Uterus (tissue), 2 donors: ENCODE data around the gene CREB1.

Source experiments
- CTCF ChIP-seq, 4 experiments: fragments of 200-600 bp in 2 of 4; fragments of 450-650 bp in 2 of 4; sonication (generic) in 2 of 4; IDR thresholded peaks; one replicate each; pipeline ENCODE4 v1.5.1; 2016 to 2019; ENCODE audit warnings: antibody characterized with exemption in 4 of 4, mild to moderate bottlenecking in 2 of 4, moderate library complexity in 1 of 4
- POLR2A ChIP-seq, 2 donors: fragments of 450-650 bp; IDR thresholded peaks; one replicate each; pipeline ENCODE4 v1.6.1; 2016; ENCODE audit warnings: antibody characterized with exemption in 2 of 2, mild to moderate bottlenecking in 1 of 2, moderate library complexity in 1 of 2

DNA sequence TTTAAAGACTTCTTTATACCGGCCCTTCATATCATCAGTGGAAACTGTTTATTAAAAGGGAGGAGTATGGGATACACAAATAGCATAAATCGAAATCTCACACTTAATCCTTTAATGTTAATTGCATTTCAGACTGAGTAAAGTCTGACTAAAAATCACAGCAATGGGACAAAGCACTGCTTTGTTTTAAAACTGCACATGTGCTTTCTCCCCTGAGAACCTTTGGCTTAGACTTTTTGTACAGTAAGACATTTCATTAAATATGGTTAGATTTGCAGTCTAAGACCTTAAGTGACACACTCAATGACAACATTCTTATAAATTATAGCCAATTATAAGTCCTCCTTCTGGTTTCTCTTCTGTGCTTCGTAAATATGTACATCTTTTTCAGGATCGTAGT lies 83.0 kb downstream of the CREB1 start:
- TF ChIP-seq POLR2A (IDR thresholded peaks at IDR 0.05) (no peak), CTCF (IDR thresholded peaks at IDR 0.05) (no peak)
